DOHH2 (cell line): Measurements from ENCODE around the gene EPHA6.

Experiments used
- EZH2phosphoT487 ChIP-seq: fragments of 200-600 bp; sonication (generic); IDR thresholded peaks from 2 replicates; pipeline ENCODE4 v1.6.1; 2017; ENCODE audit warnings: borderline replicate concordance, mild to moderate bottlenecking, antibody characterized with exemption, low read length, moderate library complexity, mixed read lengths
- TF ChIP-seq, protein P1 (sequence below): fragments of 200-600 bp; sonication (generic); IDR thresholded peaks from one replicate; pipeline ENCODE4 v1.5.1; 2014; ENCODE audit warnings: antibody characterized with exemption, mild to moderate bottlenecking, low read depth, low read length; ENCODE audit not compliant: poor library complexity, severe bottlenecking

DNA sequence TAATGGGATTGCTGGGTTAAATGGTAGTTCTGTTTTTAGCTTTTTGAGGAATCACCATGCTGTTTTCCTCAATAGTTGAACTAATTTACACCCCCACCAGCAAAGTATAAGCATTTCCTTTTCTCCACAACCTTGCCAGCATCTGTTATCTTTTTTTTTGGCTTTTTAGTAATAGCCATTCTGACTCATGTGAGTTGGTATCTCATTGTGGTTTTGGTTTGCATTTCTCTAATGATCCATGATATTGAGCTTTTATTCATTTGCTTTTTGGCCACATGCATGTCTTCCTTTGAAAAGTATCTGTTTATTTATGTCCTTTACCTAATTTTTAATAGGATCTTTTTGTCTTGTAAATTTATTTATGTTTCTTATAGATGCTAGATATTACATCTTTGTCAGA lies 288.2 kb downstream of the EPHA6 start:
- TF ChIP-seq, protein P1, sequence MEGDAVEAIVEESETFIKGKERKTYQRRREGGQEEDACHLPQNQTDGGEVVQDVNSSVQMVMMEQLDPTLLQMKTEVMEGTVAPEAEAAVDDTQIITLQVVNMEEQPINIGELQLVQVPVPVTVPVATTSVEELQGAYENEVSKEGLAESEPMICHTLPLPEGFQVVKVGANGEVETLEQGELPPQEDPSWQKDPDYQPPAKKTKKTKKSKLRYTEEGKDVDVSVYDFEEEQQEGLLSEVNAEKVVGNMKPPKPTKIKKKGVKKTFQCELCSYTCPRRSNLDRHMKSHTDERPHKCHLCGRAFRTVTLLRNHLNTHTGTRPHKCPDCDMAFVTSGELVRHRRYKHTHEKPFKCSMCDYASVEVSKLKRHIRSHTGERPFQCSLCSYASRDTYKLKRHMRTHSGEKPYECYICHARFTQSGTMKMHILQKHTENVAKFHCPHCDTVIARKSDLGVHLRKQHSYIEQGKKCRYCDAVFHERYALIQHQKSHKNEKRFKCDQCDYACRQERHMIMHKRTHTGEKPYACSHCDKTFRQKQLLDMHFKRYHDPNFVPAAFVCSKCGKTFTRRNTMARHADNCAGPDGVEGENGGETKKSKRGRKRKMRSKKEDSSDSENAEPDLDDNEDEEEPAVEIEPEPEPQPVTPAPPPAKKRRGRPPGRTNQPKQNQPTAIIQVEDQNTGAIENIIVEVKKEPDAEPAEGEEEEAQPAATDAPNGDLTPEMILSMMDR: no peak
- no peak for TF ChIP-seq EZH2phosphoT487
